SK-N-SH treated with all-trans-retinoic acid at 6 μM for 48 hours (cell line): ENCODE measurements around the gene ERRFI1.

Source experiments
- ATAC-seq: fragments of 200-7000 bp; cut with Tn5 transposase; 3 replicates; pipeline ENCODE4 v1.9.1; 2020; ENCODE audit warnings: mild to moderate bottlenecking, moderate library complexity
- ARNTL ChIP-seq: fragments of 450-650 bp; formaldehyde crosslinking; IDR thresholded peaks from 2 replicates; pipeline ENCODE4 v1.5.0; 2020; ENCODE audit warnings: low read depth, mild to moderate bottlenecking, moderate library complexity, borderline replicate concordance
- BACH2 ChIP-seq: fragments of 250-450 bp; sonication (Bioruptor Pico); IDR thresholded peaks from 2 replicates; pipeline ENCODE4 v1.9.0; 2021; ENCODE audit warnings: mild to moderate bottlenecking, borderline replicate concordance
- CSDC2 ChIP-seq: fragments of 250-450 bp; sonication (Bioruptor Pico); IDR thresholded peaks from 2 replicates; pipeline ENCODE4 v1.5.0; 2020; ENCODE audit warnings: mild to moderate bottlenecking, moderate library complexity
- ESRRG ChIP-seq: fragments of 250-450 bp; sonication (Bioruptor Pico); IDR thresholded peaks from 2 replicates; pipeline ENCODE4 v1.6.1; 2021; ENCODE audit warnings: mild to moderate bottlenecking
- GLIS3 ChIP-seq: fragments of 250-450 bp; sonication (Bioruptor Pico); IDR thresholded peaks from 2 replicates; pipeline ENCODE4 v1.5.0; 2020; ENCODE audit warnings: mild to moderate bottlenecking, moderate library complexity
- ISL1 ChIP-seq: fragments of 250-450 bp; sonication (Bioruptor Pico); IDR thresholded peaks from 2 replicates; pipeline ENCODE4 v2.1.2; 2022; ENCODE audit warnings: mild to moderate bottlenecking, moderate library complexity
- OSR1 ChIP-seq: fragments of 250-450 bp; sonication (Bioruptor Pico); IDR thresholded peaks from 2 replicates; pipeline ENCODE4 v1.8.0; 2022; ENCODE audit warnings: moderate library complexity, mild to moderate bottlenecking, inconsistent platforms
- PPARA ChIP-seq: fragments of 250-450 bp; sonication (Bioruptor Pico); IDR thresholded peaks from 2 replicates; pipeline ENCODE4 v1.5.0; 2020; ENCODE audit warnings: mild to moderate bottlenecking, borderline replicate concordance
- RARB ChIP-seq: fragments of 250-450 bp; sonication (Bioruptor Pico); IDR thresholded peaks from 2 replicates; pipeline ENCODE4 v1.8.0; 2021; ENCODE audit warnings: mild to moderate bottlenecking, moderate library complexity
- SNAI2 ChIP-seq: fragments of 250-450 bp; sonication (Bioruptor Pico); IDR thresholded peaks from 2 replicates; pipeline ENCODE4 v1.5.0; 2020; ENCODE audit warnings: mild to moderate bottlenecking, moderate library complexity
- TCF4 ChIP-seq: fragments of 250-450 bp; sonication (Bioruptor Pico); IDR thresholded peaks from 2 replicates; pipeline ENCODE4 v1.8.0; 2021; ENCODE audit warnings: mild to moderate bottlenecking, moderate library complexity, borderline replicate concordance
- TOX ChIP-seq: fragments of 250-450 bp; sonication (Bioruptor Pico); IDR thresholded peaks from 2 replicates; pipeline ENCODE4 v1.8.0; 2021; ENCODE audit warnings: mild to moderate bottlenecking, moderate library complexity, borderline replicate concordance
- ZC3H10 ChIP-seq: fragments of 250-450 bp; sonication (Bioruptor Pico); IDR thresholded peaks from 2 replicates; pipeline ENCODE4 v1.5.1; 2021; ENCODE audit warnings: mild to moderate bottlenecking, moderate library complexity
- ZFP3 ChIP-seq: fragments of 250-450 bp; sonication (Bioruptor Pico); IDR thresholded peaks from 2 replicates; pipeline ENCODE4 v1.5.0; 2020; ENCODE audit warnings: mild to moderate bottlenecking, moderate library complexity
- ZFP30 ChIP-seq: fragments of 450-650 bp; formaldehyde crosslinking; IDR thresholded peaks from 2 replicates; pipeline ENCODE4 v1.5.0; 2022; ENCODE audit warnings: mild to moderate bottlenecking, moderate library complexity
- ZNF565 ChIP-seq: fragments of 450-650 bp; formaldehyde crosslinking; conservative IDR thresholded peaks from 2 replicates; pipeline ENCODE4 v1.5.0; 2020; ENCODE audit warnings: low read depth, mild to moderate bottlenecking, moderate library complexity
- ZNF70 ChIP-seq: fragments of 450-650 bp; formaldehyde crosslinking; IDR thresholded peaks from 2 replicates; pipeline ENCODE4 v1.5.0; 2020; ENCODE audit warnings: mild to moderate bottlenecking, moderate library complexity
- ZNF8 ChIP-seq: fragments of 450-650 bp; formaldehyde crosslinking; IDR thresholded peaks from 2 replicates; pipeline ENCODE4 v1.5.0; 2020; ENCODE audit warnings: mild to moderate bottlenecking, moderate library complexity
- TF ChIP-seq, protein P1 (sequence below): fragments of 250-450 bp; sonication (Bioruptor Pico); IDR thresholded peaks from 2 replicates; pipeline ENCODE4 v1.5.1; 2020; ENCODE audit warnings: low read depth, mild to moderate bottlenecking, moderate library complexity
- TF ChIP-seq, protein P2 (sequence below): fragments of 250-450 bp; sonication (Bioruptor Pico); IDR thresholded peaks from 2 replicates; pipeline ENCODE4 v1.8.0; 2020; ENCODE audit warnings: mild to moderate bottlenecking, moderate library complexity, borderline replicate concordance
- TF ChIP-seq, protein P3 (sequence below): fragments of 250-450 bp; sonication (Bioruptor Pico); IDR thresholded peaks from 2 replicates; pipeline ENCODE4 v1.5.1; 2021; ENCODE audit warnings: mild to moderate bottlenecking, moderate library complexity
- TF ChIP-seq, protein P4 (sequence below): fragments of 250-450 bp; sonication (Bioruptor Pico); IDR thresholded peaks from 2 replicates; pipeline ENCODE4 v1.8.0; 2021; ENCODE audit warnings: low read depth, mild to moderate bottlenecking, moderate library complexity, borderline replicate concordance

ERRFI1 gene

DNA sequence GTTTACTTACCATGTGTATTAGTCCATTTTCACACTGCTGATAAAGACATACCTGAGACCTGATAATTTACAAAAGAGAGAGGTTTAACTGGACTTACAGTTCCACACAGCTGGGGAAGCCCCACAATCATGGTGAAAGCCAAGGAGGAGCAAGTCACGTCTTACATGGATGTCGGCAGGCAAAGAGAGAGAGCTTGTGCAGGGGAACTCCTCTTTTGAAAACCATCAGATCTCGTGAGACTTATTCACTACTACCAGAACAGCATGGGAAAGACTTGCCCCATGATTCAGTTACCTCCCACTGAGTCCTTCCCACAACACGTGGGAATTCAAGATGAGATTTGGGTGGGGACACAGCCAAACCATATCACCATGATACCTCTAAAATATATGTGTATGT lies 39.3 kb upstream of the ERRFI1 start:
- no peak for TF ChIP-seq ARNTL (CRISPR knock-in tag)
- no peak for TF ChIP-seq SNAI2 (CRISPR knock-in tag)
- TF ChIP-seq ISL1 (CRISPR knock-in tag): no peak
- TF ChIP-seq ZNF8 (CRISPR knock-in tag): no peak
- no peak for TF ChIP-seq ZFP3 (CRISPR knock-in tag)
- TF ChIP-seq ZNF565 (CRISPR knock-in tag): no peak
- TF ChIP-seq, protein P1, sequence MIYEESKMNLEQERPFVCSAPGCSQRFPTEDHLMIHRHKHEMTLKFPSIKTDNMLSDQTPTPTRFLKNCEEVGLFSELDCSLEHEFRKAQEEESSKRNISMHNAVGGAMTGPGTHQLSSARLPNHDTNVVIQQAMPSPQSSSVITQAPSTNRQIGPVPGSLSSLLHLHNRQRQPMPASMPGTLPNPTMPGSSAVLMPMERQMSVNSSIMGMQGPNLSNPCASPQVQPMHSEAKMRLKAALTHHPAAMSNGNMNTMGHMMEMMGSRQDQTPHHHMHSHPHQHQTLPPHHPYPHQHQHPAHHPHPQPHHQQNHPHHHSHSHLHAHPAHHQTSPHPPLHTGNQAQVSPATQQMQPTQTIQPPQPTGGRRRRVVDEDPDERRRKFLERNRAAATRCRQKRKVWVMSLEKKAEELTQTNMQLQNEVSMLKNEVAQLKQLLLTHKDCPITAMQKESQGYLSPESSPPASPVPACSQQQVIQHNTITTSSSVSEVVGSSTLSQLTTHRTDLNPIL (CRISPR knock-in tag): no peak
- no peak for ATAC-seq

DNA sequence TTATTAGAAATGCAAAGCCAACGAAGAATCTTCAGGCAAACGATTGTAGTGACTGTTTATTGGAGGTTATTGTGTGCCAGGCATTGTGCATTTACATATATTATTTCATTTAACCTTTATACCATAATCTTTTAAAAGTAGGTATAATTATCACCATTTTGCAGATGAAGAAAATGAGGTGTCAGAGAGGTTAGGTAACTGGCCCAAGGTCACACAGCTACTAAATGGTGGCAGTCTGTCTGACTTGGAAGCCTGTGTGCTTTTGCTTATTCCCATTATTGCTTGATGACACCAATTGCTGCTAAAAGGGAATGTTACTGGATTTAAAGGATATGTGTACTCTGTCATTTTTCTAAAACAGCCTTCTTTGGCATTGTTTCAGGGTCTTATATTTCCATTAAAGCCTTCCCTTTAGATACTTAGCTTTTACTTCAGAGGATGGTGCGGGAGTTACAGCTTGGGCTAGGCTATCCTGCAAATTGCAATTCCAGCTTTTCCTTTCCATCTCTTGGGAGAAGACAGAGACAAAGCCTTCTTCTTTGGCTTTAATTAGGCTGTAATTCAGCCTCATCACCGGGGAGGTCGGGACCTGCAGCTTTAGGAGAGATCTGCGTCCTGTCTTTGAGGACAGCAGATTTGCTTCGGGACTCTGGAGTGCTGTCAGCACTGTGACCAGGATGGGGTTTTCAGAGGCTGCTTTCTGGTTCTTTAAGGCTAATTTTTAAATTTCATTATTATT lies 37.4 kb upstream of the ERRFI1 start:
- ATAC-seq: no peak
- no peak for TF ChIP-seq SNAI2 (CRISPR knock-in tag)
- TF ChIP-seq, protein P2, sequence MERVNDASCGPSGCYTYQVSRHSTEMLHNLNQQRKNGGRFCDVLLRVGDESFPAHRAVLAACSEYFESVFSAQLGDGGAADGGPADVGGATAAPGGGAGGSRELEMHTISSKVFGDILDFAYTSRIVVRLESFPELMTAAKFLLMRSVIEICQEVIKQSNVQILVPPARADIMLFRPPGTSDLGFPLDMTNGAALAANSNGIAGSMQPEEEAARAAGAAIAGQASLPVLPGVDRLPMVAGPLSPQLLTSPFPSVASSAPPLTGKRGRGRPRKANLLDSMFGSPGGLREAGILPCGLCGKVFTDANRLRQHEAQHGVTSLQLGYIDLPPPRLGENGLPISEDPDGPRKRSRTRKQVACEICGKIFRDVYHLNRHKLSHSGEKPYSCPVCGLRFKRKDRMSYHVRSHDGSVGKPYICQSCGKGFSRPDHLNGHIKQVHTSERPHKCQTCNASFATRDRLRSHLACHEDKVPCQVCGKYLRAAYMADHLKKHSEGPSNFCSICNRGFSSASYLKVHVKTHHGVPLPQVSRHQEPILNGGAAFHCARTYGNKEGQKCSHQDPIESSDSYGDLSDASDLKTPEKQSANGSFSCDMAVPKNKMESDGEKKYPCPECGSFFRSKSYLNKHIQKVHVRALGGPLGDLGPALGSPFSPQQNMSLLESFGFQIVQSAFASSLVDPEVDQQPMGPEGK (CRISPR knock-in tag): no peak
- TF ChIP-seq, protein P3, sequence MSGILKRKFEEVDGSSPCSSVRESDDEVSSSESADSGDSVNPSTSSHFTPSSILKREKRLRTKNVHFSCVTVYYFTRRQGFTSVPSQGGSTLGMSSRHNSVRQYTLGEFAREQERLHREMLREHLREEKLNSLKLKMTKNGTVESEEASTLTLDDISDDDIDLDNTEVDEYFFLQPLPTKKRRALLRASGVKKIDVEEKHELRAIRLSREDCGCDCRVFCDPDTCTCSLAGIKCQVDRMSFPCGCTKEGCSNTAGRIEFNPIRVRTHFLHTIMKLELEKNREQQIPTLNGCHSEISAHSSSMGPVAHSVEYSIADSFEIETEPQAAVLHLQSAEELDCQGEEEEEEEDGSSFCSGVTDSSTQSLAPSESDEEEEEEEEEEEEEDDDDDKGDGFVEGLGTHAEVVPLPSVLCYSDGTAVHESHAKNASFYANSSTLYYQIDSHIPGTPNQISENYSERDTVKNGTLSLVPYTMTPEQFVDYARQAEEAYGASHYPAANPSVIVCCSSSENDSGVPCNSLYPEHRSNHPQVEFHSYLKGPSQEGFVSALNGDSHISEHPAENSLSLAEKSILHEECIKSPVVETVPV (CRISPR knock-in tag): no peak
- TF ChIP-seq, protein P1 (CRISPR knock-in tag): no peak
- TF ChIP-seq ZC3H10: no peak
- no peak for TF ChIP-seq RARB
- TF ChIP-seq ARNTL (CRISPR knock-in tag): no peak
- no peak for TF ChIP-seq CSDC2 (CRISPR knock-in tag)
- no peak for TF ChIP-seq ZNF565 (CRISPR knock-in tag)
- TF ChIP-seq ESRRG (CRISPR knock-in tag): no peak
- TF ChIP-seq ZNF70 (CRISPR knock-in tag): no peak
- no peak for TF ChIP-seq GLIS3 (CRISPR knock-in tag)
- TF ChIP-seq PPARA (CRISPR knock-in tag): no peak
- TF ChIP-seq, protein P4, sequence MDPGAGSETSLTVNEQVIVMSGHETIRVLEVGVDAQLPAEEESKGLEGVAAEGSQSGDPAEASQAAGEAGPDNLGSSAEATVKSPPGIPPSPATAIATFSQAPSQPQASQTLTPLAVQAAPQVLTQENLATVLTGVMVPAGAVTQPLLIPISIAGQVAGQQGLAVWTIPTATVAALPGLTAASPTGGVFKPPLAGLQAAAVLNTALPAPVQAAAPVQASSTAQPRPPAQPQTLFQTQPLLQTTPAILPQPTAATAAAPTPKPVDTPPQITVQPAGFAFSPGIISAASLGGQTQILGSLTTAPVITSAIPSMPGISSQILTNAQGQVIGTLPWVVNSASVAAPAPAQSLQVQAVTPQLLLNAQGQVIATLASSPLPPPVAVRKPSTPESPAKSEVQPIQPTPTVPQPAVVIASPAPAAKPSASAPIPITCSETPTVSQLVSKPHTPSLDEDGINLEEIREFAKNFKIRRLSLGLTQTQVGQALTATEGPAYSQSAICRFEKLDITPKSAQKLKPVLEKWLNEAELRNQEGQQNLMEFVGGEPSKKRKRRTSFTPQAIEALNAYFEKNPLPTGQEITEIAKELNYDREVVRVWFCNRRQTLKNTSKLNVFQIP (CRISPR knock-in tag): no peak
- no peak for TF ChIP-seq OSR1 (CRISPR knock-in tag)
- no peak for TF ChIP-seq ZFP3 (CRISPR knock-in tag)
- TF ChIP-seq TCF4 (CRISPR knock-in tag): no peak
- TF ChIP-seq ISL1 (CRISPR knock-in tag): no peak
- TF ChIP-seq TOX: no peak

DNA sequence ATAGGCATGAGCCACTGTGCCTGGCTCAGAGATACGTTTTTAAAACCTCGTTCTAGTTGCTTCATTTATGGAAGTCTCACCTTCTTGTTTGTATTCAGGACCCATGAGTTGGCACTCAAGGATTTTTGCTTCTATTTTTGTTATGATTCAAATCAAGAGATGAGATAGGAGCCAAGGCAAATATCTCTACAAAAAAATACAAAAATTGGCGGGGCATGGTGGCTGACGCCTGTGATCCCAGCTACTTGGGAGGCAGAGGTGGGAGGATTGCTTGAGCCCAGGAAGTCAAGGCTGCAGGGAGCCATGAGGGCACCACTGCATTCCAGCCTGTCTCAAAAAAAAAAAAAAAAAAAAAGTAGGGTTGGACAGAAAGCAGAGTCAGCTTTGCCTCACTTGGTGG lies 36.8 kb upstream of the ERRFI1 start:
- TF ChIP-seq TCF4 (CRISPR knock-in tag): no peak
- TF ChIP-seq ISL1 (CRISPR knock-in tag): no peak
- TF ChIP-seq, protein P2 (CRISPR knock-in tag): no peak
- TF ChIP-seq ESRRG (CRISPR knock-in tag): no peak
- TF ChIP-seq, protein P1 (CRISPR knock-in tag): no peak
- no peak for TF ChIP-seq BACH2
- no peak for TF ChIP-seq ZFP30 (CRISPR knock-in tag)
- TF ChIP-seq ZNF8 (CRISPR knock-in tag): no peak
- TF ChIP-seq, all 23 proteins: peak for 0
- ATAC-seq: no peak
